ENCODE data around the gene SSNA1.
A peak's percentile ranks its signal among the peaks of the same experiment; 100 is the strongest.

SSNA1 gene

DNA sequence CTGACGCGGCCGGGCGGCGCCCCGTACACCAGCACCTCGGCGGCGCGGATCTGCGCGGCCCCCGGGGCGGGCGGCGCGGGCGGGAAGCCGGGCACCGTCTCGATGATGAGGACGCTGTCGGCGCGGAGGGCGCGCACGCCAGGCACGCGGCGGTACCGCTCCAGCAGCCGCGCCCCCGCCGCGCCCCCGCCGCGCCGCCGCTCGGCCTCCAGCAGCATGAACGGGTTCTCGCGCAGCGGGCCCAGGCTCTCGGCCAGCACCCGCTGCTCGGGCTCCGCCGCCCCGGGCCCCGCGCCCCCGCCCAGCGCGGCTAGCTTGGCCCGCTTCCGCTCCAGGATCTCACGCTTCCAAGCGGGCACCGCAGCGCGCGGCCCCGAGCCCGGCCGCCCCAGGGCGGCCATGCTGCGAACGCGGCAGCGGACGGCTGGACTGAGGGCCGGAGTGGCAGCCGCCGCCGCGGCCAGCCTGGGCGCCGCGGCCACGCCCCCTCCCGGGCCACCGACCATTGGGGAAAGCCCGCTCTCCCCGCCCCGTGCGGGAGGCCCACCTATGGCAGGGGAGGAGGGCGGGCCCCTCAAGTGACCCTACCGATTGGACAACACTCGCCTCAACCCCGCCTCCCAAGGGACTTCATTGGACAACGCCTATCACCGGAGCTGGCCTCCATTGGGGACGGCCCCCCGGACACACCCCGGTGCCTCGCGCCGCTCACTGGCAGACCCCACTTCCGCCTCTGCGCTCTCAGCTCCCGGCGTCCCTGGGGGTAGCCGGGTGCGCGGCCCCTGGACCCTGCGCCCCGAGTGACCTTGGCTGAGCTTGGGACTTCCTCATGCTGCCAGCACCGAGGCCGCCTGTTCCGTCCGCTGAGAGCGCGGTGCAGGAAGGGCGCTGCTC, 12.1 kb downstream of the SSNA1 start, which contains the start of gene TPRN (continued):
- TF ChIP-seq ZNF132 (tag by site-specific recombination; IDR thresholded peaks at IDR 0.05; ENCODE audit: borderline replicate concordance): no peak
- no peak for TF ChIP-seq ZNF544 (tag by site-specific recombination; IDR thresholded peaks at IDR 0.05)
- TF ChIP-seq KLF7 (tag by site-specific recombination; IDR thresholded peaks at IDR 0.05; ENCODE audit: borderline replicate concordance): no peak
- TF ChIP-seq ZNF121 (tag by site-specific recombination; IDR thresholded peaks at IDR 0.05): no peak
- TF ChIP-seq ZSCAN16 (tag by site-specific recombination; IDR thresholded peaks at IDR 0.05): no peak
- TF ChIP-seq ZNF660 (tag by site-specific recombination; IDR thresholded peaks at IDR 0.05): peak; percentile 56; the same call in 1 of the 2 replicates
- peak; percentile 88 for TF ChIP-seq KLF9 (tag by site-specific recombination; IDR thresholded peaks at IDR 0.05; ENCODE audit: low read depth)
- TF ChIP-seq ZNF16 (tag by site-specific recombination; IDR thresholded peaks at IDR 0.05; ENCODE audit: low read depth): no peak
- TF ChIP-seq ZNF292 (tag by site-specific recombination; IDR thresholded peaks at IDR 0.05; ENCODE audit: borderline replicate concordance, low read depth): no peak
- no peak for TF ChIP-seq ZNF555 (tag by site-specific recombination; conservative IDR thresholded peaks at IDR 0.05)
- no peak for TF ChIP-seq ZNF837 (tag by site-specific recombination; IDR thresholded peaks at IDR 0.05)
- no peak for TF ChIP-seq ZNF394 (tag by site-specific recombination; IDR thresholded peaks at IDR 0.05; ENCODE audit: borderline replicate concordance)
- TF ChIP-seq ZNF416 (tag by site-specific recombination; IDR thresholded peaks at IDR 0.05): no peak
- TF ChIP-seq, protein P1, sequence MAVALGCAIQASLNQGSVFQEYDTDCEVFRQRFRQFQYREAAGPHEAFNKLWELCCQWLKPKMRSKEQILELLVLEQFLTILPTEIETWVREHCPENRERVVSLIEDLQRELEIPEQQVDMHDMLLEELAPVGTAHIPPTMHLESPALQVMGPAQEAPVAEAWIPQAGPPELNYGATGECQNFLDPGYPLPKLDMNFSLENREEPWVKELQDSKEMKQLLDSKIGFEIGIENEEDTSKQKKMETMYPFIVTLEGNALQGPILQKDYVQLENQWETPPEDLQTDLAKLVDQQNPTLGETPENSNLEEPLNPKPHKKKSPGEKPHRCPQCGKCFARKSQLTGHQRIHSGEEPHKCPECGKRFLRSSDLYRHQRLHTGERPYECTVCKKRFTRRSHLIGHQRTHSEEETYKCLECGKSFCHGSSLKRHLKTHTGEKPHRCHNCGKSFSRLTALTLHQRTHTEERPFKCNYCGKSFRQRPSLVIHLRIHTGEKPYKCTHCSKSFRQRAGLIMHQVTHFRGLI (tag by site-specific recombination; IDR thresholded peaks at IDR 0.05): no peak
- no peak for TF ChIP-seq ZNF239 (tag by site-specific recombination; IDR thresholded peaks at IDR 0.05)
- TF ChIP-seq ZFP41 (tag by site-specific recombination; IDR thresholded peaks at IDR 0.05; ENCODE audit: borderline replicate concordance): no peak
- no peak; the same call in 1 of the 2 replicates for TF ChIP-seq KLF17 (tag by site-specific recombination; IDR thresholded peaks at IDR 0.05)
- TF ChIP-seq ZNF248 (tag by site-specific recombination; IDR thresholded peaks at IDR 0.05): no peak
- TF ChIP-seq ZEB2 (tag by site-specific recombination; IDR thresholded peaks at IDR 0.05): peak; percentile 87
- no peak for TF ChIP-seq OVOL3 (tag by site-specific recombination; IDR thresholded peaks at IDR 0.05)
- no peak for TF ChIP-seq ZNF571 (tag by site-specific recombination; IDR thresholded peaks at IDR 0.05)
- TF ChIP-seq ZXDB (tag by site-specific recombination; IDR thresholded peaks at IDR 0.05): peak; percentile 96
- TF ChIP-seq ZFHX2 (tag by site-specific recombination; conservative IDR thresholded peaks at IDR 0.05): no peak
- TF ChIP-seq HOXC10 (CRISPR knock-in tag; IDR thresholded peaks at IDR 0.05): 0 out of 2 replicates have a peak, but pooled peaks have one; percentile 66
- no peak for TF ChIP-seq SCRT2 (tag by site-specific recombination; IDR thresholded peaks at IDR 0.05)
- TF ChIP-seq ZNF114 (tag by site-specific recombination; IDR thresholded peaks at IDR 0.05): no peak
- no peak for TF ChIP-seq MYNN (tag by site-specific recombination; IDR thresholded peaks at IDR 0.05; ENCODE audit: borderline replicate concordance)
- peak; percentile 81; the same call in 1 of the 2 replicates for TF ChIP-seq ZBTB7A (tag by site-specific recombination; IDR thresholded peaks at IDR 0.05; ENCODE audit: low read depth)
- TF ChIP-seq, protein P2, sequence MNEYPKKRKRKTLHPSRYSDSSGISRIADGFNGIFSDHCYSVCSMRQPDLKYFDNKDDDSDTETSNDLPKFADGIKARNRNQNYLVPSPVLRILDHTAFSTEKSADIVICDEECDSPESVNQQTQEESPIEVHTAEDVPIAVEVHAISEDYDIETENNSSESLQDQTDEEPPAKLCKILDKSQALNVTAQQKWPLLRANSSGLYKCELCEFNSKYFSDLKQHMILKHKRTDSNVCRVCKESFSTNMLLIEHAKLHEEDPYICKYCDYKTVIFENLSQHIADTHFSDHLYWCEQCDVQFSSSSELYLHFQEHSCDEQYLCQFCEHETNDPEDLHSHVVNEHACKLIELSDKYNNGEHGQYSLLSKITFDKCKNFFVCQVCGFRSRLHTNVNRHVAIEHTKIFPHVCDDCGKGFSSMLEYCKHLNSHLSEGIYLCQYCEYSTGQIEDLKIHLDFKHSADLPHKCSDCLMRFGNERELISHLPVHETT (tag by site-specific recombination; IDR thresholded peaks at IDR 0.05): no peak
- no peak for TF ChIP-seq ZSCAN18 (tag by site-specific recombination; IDR thresholded peaks at IDR 0.05)
- TF ChIP-seq YY2 (tag by site-specific recombination; IDR thresholded peaks at IDR 0.05): no peak
- TF ChIP-seq ZNF350 (tag by site-specific recombination; IDR thresholded peaks at IDR 0.05): no peak

Measured in HEK293 (cell line).